H1 (cell line): ENCODE data around the gene MYRIP. TPM values are rescaled to one million over a fixed set of nuclear protein-coding genes. Genes with fewer than 3 reads are reported as not detected.

Experiments
- CTCF ChIA-PET: fragments of 300-600 bp; sonication (Branson Sonifier 250); formaldehyde crosslinking; loops from one replicate; lab custom pipeline; 2021; ENCODE audit not compliant: partially characterized antibody; lab: Charles Lee
- POLR2A ChIA-PET: fragments of 300-600 bp; sonication (Branson Sonifier 250); formaldehyde crosslinking; loops from one replicate; lab custom pipeline; 2021; ENCODE audit warnings: inconsistent platforms; ENCODE audit not compliant: partially characterized antibody; lab: Charles Lee
- DNase-seq, 2 experiments: peaks; one replicate each; pipeline versions ENCODE4 v3.0.0 to v3.0.0-alpha.2; 2010 to 2022; ENCODE audit warnings: low spot score in 2 of 2, low read depth in 1 of 2, mixed read lengths in 1 of 2
- FAIRE-seq: peaks from 2 replicates; lab custom pipeline; 2011; peaks lifted over from hg19 to GRCh38; lab: Jason Lieb, UNC
- H2AFZ ChIP-seq: 2 replicates; pipeline ENCODE4 v1.8.1; 2012; ENCODE audit warnings: low read length, inconsistent platforms
- H2AK5ac ChIP-seq: 2 replicates; pipeline ENCODE4 v1.6.1; 2013; ENCODE audit warnings: low read depth, low read length
- H2BK120ac ChIP-seq: replicated peaks from 2 replicates; pipeline ENCODE3; 2013; ENCODE audit warnings: low read depth, low read length, inconsistent platforms
- H2BK12ac ChIP-seq: 2 replicates; pipeline ENCODE4 v1.6.1; 2013; ENCODE audit warnings: low read depth, low read length
- H2BK15ac ChIP-seq: 2 replicates; pipeline ENCODE4 v1.6.1; 2013; ENCODE audit warnings: low read length
- H2BK20ac ChIP-seq: 2 replicates; pipeline ENCODE4 v1.6.1; 2013; ENCODE audit warnings: low read length
- H2BK5ac ChIP-seq: 2 replicates; pipeline ENCODE4 v1.6.1; 2013; ENCODE audit warnings: low read depth, low read length
- H3K14ac ChIP-seq: 2 replicates; pipeline ENCODE4 v1.6.1; 2013; ENCODE audit warnings: inconsistent platforms; ENCODE audit not compliant: insufficient read length
- H3K18ac ChIP-seq: 2 replicates; pipeline ENCODE4 v1.6.1; 2013; ENCODE audit warnings: low read length; ENCODE audit errors: extremely low read depth
- H3K23ac ChIP-seq: 2 replicates; pipeline ENCODE4 v1.6.1; 2013; ENCODE audit warnings: inconsistent platforms; ENCODE audit not compliant: insufficient read length
- H3K23me2 ChIP-seq: 2 replicates; pipeline ENCODE4 v1.6.1; 2013; ENCODE audit warnings: low read depth, low read length
- H3K27ac ChIP-seq: 2 replicates; pipeline ENCODE4 v1.6.1; 2011; ENCODE audit warnings: low read depth, low read length, inconsistent platforms
- H3K27me3 ChIP-seq, 4 experiments: replicated peaks in 1 of 4; 1 replicate in 1 of 4; 2 replicates in 3 of 4; pipeline versions ENCODE4 v1.6.1 to v1.8.1; 2011 to 2013; ENCODE audit warnings: low read length in 3 of 4, mild to moderate bottlenecking in 3 of 4, inconsistent platforms in 2 of 4, mixed read lengths in 2 of 4, moderate library complexity in 1 of 4; ENCODE audit not compliant: control insufficient read depth in 3 of 4, insufficient read depth in 3 of 4; ENCODE audit errors: extremely low read depth in 1 of 4
- H3K36me3 ChIP-seq, 4 experiments: 2 replicates each; pipeline versions ENCODE4 v1.6.1 to v1.8.1; 2011 to 2013; ENCODE audit warnings: mild to moderate bottlenecking in 4 of 4, low read length in 3 of 4, moderate library complexity in 2 of 4, control low read depth in 1 of 4, inconsistent platforms in 1 of 4; ENCODE audit not compliant: insufficient read depth in 4 of 4, control insufficient read depth in 2 of 4
- H3K4ac ChIP-seq: replicated peaks from 2 replicates; pipeline ENCODE3; 2013; ENCODE audit warnings: low read length, low read depth, mixed read lengths, inconsistent platforms; ENCODE audit not compliant: insufficient read length
- H3K4me1 ChIP-seq, 4 experiments: replicated peaks in 1 of 4; 1 replicate in 1 of 4; 2 replicates in 3 of 4; pipeline versions ENCODE4 v1.6.1 to v1.8.1; 2011 to 2013; ENCODE audit warnings: low read length in 3 of 4, inconsistent platforms in 2 of 4, mixed read lengths in 1 of 4; ENCODE audit not compliant: insufficient read depth in 4 of 4, control insufficient read depth in 3 of 4
- H3K4me2 ChIP-seq, 2 experiments: 2 replicates each; pipeline versions ENCODE4 v1.6.1 to v1.8.1; 2011 to 2013; ENCODE audit warnings: low read depth in 2 of 2, low read length in 2 of 2, control low read depth in 1 of 2, inconsistent platforms in 1 of 2, mild to moderate bottlenecking in 1 of 2; ENCODE audit not compliant: insufficient read depth in 1 of 2
- H3K4me3 ChIP-seq, 4 experiments: fragments of 200-600, 300-600 bp in 1 of 4; sonication (generic), shearing (Covaris generic), sonication (Bioruptor Twin) in 1 of 4; 2 replicates each; pipeline versions ENCODE4 v1.5.1 to v1.8.1; 2011 to 2016; ENCODE audit warnings: low read length in 4 of 4, low read depth in 3 of 4, control low read depth in 2 of 4, inconsistent platforms in 2 of 4, mild to moderate bottlenecking in 2 of 4, mixed read lengths in 1 of 4, moderate library complexity in 1 of 4; ENCODE audit not compliant: insufficient read depth in 2 of 4; ENCODE audit errors: extremely low read depth in 1 of 4
- H3K56ac ChIP-seq: replicated peaks from 2 replicates; pipeline ENCODE3; 2013; ENCODE audit warnings: low read depth, mild to moderate bottlenecking, mixed read lengths, low read length, inconsistent platforms; ENCODE audit not compliant: insufficient read length
- H3K79me1 ChIP-seq: 2 replicates; pipeline ENCODE4 v1.6.1; 2013; ENCODE audit warnings: low read depth, low read length, control low read depth
- H3K79me2 ChIP-seq, 2 experiments: 2 replicates each; pipeline versions ENCODE4 v1.6.1 to v1.8.1; 2012 to 2013; ENCODE audit warnings: low read length in 2 of 2, mild to moderate bottlenecking in 2 of 2, inconsistent platforms in 1 of 2; ENCODE audit not compliant: insufficient read depth in 2 of 2, control insufficient read depth in 1 of 2
- H3K9ac ChIP-seq, 4 experiments: replicated peaks in 1 of 4; 1 replicate in 1 of 4; 2 replicates in 3 of 4; pipeline versions ENCODE4 v1.6.1 to v1.8.1; 2011 to 2013; ENCODE audit warnings: low read depth in 3 of 4, low read length in 3 of 4, control low read depth in 2 of 4, mild to moderate bottlenecking in 2 of 4, moderate library complexity in 2 of 4, inconsistent platforms in 1 of 4; ENCODE audit errors: extremely low read depth in 1 of 4
- H3K9me3 ChIP-seq, 2 experiments: 2 replicates each; pipeline versions ENCODE4 v1.6.1 to v1.8.1; 2012 to 2013; ENCODE audit warnings: mild to moderate bottlenecking in 2 of 2, moderate library complexity in 2 of 2, control low read depth in 1 of 2, inconsistent platforms in 1 of 2, low read depth in 1 of 2, low read length in 1 of 2, mixed read lengths in 1 of 2; ENCODE audit not compliant: insufficient read depth in 2 of 2
- H4K20me1 ChIP-seq, 2 experiments: replicated peaks in 1 of 2; 2 replicates each; pipeline versions ENCODE3 to v1.8.1; 2011 to 2013; ENCODE audit warnings: inconsistent platforms in 2 of 2, low read length in 2 of 2, mild to moderate bottlenecking in 1 of 2; ENCODE audit not compliant: insufficient read depth in 2 of 2, control insufficient read depth in 1 of 2
- H4K5ac ChIP-seq: 2 replicates; pipeline ENCODE4 v1.6.1; 2013; ENCODE audit warnings: low read length, low read depth, mixed read lengths, inconsistent platforms; ENCODE audit not compliant: insufficient read length
- H4K8ac ChIP-seq: 2 replicates; pipeline ENCODE4 v1.8.0; 2013; ENCODE audit warnings: mild to moderate bottlenecking, moderate library complexity, low read length, inconsistent platforms; ENCODE audit not compliant: insufficient read depth; ENCODE audit errors: extremely low read depth
- H4K91ac ChIP-seq: replicated peaks from 2 replicates; pipeline ENCODE3; 2013; ENCODE audit warnings: low read length, mixed read lengths, inconsistent platforms; ENCODE audit not compliant: insufficient read length
- ASH2L ChIP-seq: fragments of 200-600, 300-600 bp; sonication (generic); IDR thresholded peaks from one replicate; pipeline ENCODE4 v1.7.1; 2017; ENCODE audit warnings: low read length
- CEBPB ChIP-seq: IDR thresholded peaks from 2 replicates; pipeline ENCODE4 v1.6.1; 2012; ENCODE audit warnings: low read depth, low read length
- CHD1 ChIP-seq: IDR thresholded peaks from 2 replicates; pipeline ENCODE4 v1.6.1; 2012; ENCODE audit warnings: low read depth, low read length, improper control_type of control experiment
- CHD2 ChIP-seq: IDR thresholded peaks from 2 replicates; pipeline ENCODE4 v1.6.1; 2012; ENCODE audit warnings: low read length, improper control_type of control experiment
- CREB1 ChIP-seq: IDR thresholded peaks from 2 replicates; pipeline ENCODE4 v1.6.1; 2012; ENCODE audit warnings: inconsistent platforms
- GABPA ChIP-seq: IDR thresholded peaks from 2 replicates; pipeline ENCODE4 v1.6.1; 2011; ENCODE audit warnings: mild to moderate bottlenecking, low read length, moderate library complexity, borderline replicate concordance; ENCODE audit not compliant: insufficient read depth
- GTF2F1 ChIP-seq: IDR thresholded peaks from 2 replicates; pipeline ENCODE4 v1.6.1; 2012; ENCODE audit warnings: low read depth, low read length, improper control_type of control experiment, borderline replicate concordance
- JUN ChIP-seq: IDR thresholded peaks from 2 replicates; pipeline ENCODE4 v1.6.1; 2011; ENCODE audit warnings: low read depth, mild to moderate bottlenecking, improper control_type of control experiment, low read length
- KDM1A ChIP-seq: fragments of 200-600, 300-600 bp; sonication (generic); IDR thresholded peaks from 2 replicates; pipeline ENCODE4 v1.7.1; 2016; ENCODE audit warnings: mild to moderate bottlenecking, low read length, borderline replicate concordance
- MAFK ChIP-seq: IDR thresholded peaks from 2 replicates; pipeline ENCODE4 v1.6.1; 2012; ENCODE audit warnings: low read depth, mild to moderate bottlenecking, improper control_type of control experiment, low read length
- RAD21 ChIP-seq, 2 experiments: IDR thresholded peaks in 1 of 2; conservative IDR thresholded peaks in 1 of 2; 2 replicates each; pipeline ENCODE4 v1.6.1; 2011; ENCODE audit warnings: low read depth in 2 of 2, low read length in 2 of 2, improper control_type of control experiment in 1 of 2, inconsistent platforms in 1 of 2, mild to moderate bottlenecking in 1 of 2, moderate library complexity in 1 of 2
- TAF7 ChIP-seq: optimal IDR thresholded peaks from 2 replicates; pipeline ENCODE3; 2011; ENCODE audit warnings: low read depth, mild to moderate bottlenecking, inconsistent platforms, low read length, moderate library complexity, borderline replicate concordance
- WGBS, 2 experiments: shearing (Covaris generic) in 1 of 2; methylation state at CpG; one replicate each; pipeline versions ENCODE4 v1.1.6 to v1.1.7; 2013 to 2015; ENCODE audit warnings: low lambda C conversion rate in 2 of 2, mixed read lengths in 2 of 2, inconsistent platforms in 1 of 2, low coverage in 1 of 2, missing lambda C conversion rate in 1 of 2; ENCODE audit not compliant: insufficient replicate concordance in 2 of 2, insufficient coverage in 1 of 2, insufficient read length in 1 of 2; ENCODE audit errors: extremely low coverage in 1 of 2, missing lambda C conversion rate in 1 of 2; 5-methylcytosine and 5-hydroxymethylcytosine counted together
- polyA plus RNA-seq, 7 experiments: library from polyadenylated mRNA; depleted of rRNA in 3 of 7; stranded (reverse) in 5 of 7; unstranded in 2 of 7; fragments of >200 nt in 5 of 7; fragments of 200-250 nt in 2 of 7; gene quantifications; 1 replicate in 5 of 7; 2 replicates in 1 of 7; 4 replicates in 1 of 7; pipeline versions ENCODE4 v1.2.1 to v1.2.3, GENCODE V29; 2011 to 2013; ENCODE audit warnings: missing spikeins in 2 of 7, mixed read lengths in 2 of 7
- total RNA-seq: library from RNA; stranded (reverse); fragmentation: NEBNext Ultra II Directional; extraction: Animal tissue kit (Norgen Biotek cat#: 25700); gene quantifications from 2 replicates; pipeline ENCODE4 v1.2.1, GENCODE V29; 2021
- TF ChIP-seq, protein P1 (sequence below): IDR thresholded peaks from 2 replicates; pipeline ENCODE4 v1.6.1; 2012; ENCODE audit warnings: inconsistent platforms
- TF ChIP-seq, protein P2 (sequence below): IDR thresholded peaks from 2 replicates; pipeline ENCODE4 v1.6.1; 2012; ENCODE audit warnings: inconsistent platforms

Gene MYRIP
- total and polyA plus RNA-seq, 2 of the 8 experiments (the other 6 are each of a cell fraction or from before 2014, with no cell fraction given) = 0.54 to 4.3 TPM

DNA sequence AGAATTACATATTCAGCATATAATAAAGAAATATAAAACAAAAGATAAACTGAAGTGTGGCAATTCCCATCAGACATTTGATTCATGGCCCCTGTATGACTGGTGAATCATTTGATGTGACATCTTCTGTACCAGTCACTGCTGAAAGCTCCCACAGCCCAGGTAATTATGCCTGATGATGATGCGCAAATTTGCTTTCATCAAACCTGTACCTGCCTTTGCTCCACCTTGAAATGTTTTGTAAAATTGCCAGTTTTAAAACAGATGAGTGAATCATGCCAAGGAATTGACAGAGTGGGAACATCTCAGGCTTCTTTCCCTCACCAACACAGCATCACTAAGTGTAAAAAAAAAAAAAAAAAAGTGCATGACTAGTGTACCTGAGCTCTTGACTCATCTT is 433.6 kb downstream of the MYRIP start:
- Histone ChIP-seq H2BK12ac (no peak overlapping the region), H3K4ac (no peak overlapping the region), H3K18ac (no peak overlapping the region), H4K5ac (no peak overlapping the region), H3K27ac (no peak overlapping the region), H4K20me1 (no peaks in the 10 kb centered on the region), H2BK20ac (no peak overlapping the region), H3K23ac (no peak overlapping the region), H3K79me2 (no peaks in the 10 kb centered on the region), H3K79me1 (no peaks in the 10 kb centered on the region), H3K56ac (no peak overlapping the region), H3K23me2 (no peaks in the 10 kb centered on the region), H2BK5ac (no peak overlapping the region), H3K9me3 (no peaks in the 10 kb centered on the region), H4K8ac (no peak overlapping the region), H3K9ac (no peak overlapping the region), H2BK15ac (no peak overlapping the region), H2AK5ac (no peak overlapping the region), H2AFZ (no peak overlapping the region), H2BK120ac (no peak overlapping the region), H3K4me1 (no peaks in the 10 kb centered on the region), H3K27me3 (no peaks in the 10 kb centered on the region), H3K36me3 (no peaks in the 10 kb centered on the region), H3K4me2 (no peak overlapping the region), H3K4me3 (no peak overlapping the region), H4K91ac (no peak overlapping the region), H3K14ac (no peak overlapping the region)
- no peak for FAIRE-seq
- 0% methylated on average over 1 of the region's 1 CpG; no CpG with 5 or more reads in 1 of the 2 experiments for WGBS, 2 experiments
- POLR2A ChIA-PET = no interaction called here
- DNase-seq = no peak
- CTCF ChIA-PET = interaction anchor here (0.5 to 1.4 kb wide), 3 partner anchors 11 to 313 kb away, joined by 3 read pairs; no protein-coding TSS in a partner anchor
- TF ChIP-seq CHD2 (no peak), CREB1 (no peak), GABPA (no peak), GTF2F1 (no peak), CEBPB (no peak), MAFK (no peak), KDM1A (no peak), JUN (no peak), CHD1 (no peak), RAD21 (IDR thresholded peaks at IDR 0.05 in 1 of 2, conservative IDR thresholded peaks at IDR 0.05 in 1 of 2; ENCODE audit: low read depth in 2 of 2, low read length in 2 of 2) (no peak), ASH2L (no peak), TAF7 (no peak)
- TF ChIP-seq, protein P1, sequence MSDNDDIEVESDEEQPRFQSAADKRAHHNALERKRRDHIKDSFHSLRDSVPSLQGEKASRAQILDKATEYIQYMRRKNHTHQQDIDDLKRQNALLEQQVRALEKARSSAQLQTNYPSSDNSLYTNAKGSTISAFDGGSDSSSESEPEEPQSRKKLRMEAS = no peak
- TF ChIP-seq, protein P2, sequence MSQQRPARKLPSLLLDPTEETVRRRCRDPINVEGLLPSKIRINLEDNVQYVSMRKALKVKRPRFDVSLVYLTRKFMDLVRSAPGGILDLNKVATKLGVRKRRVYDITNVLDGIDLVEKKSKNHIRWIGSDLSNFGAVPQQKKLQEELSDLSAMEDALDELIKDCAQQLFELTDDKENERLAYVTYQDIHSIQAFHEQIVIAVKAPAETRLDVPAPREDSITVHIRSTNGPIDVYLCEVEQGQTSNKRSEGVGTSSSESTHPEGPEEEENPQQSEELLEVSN = no peak
